Peyer's patch (tissue), 4 donors: ENCODE results near the gene IL4I1. TPM values are rescaled to one million over a fixed set of nuclear protein-coding genes. Genes with fewer than 3 reads are reported as not detected.
A peak's percentile ranks its signal among the peaks of the same experiment; 100 is the strongest.

Source experiments
- DNase-seq, 3 donors: peaks; one replicate each; pipeline ENCODE4 v3.0.0-alpha.2; 2017 to 2019
- H3K27ac ChIP-seq, 4 donors: fragments of 200-600 bp; sonication (generic); one replicate each; pipeline ENCODE4 v1.5.1; 2016 to 2019
- H3K27me3 ChIP-seq, 2 donors: fragments of 200-600 bp; sonication (generic); one replicate each; pipeline ENCODE4 v1.5.1; 2019
- H3K36me3 ChIP-seq, 3 donors: fragments of 200-600 bp; sonication (generic); one replicate each; pipeline ENCODE4 v1.5.1; 2016 to 2019
- H3K4me1 ChIP-seq, 4 donors: fragments of 200-600 bp; sonication (generic); one replicate each; pipeline ENCODE4 v1.5.1; 2016 to 2019
- H3K4me3 ChIP-seq, 4 donors: fragments of 200-600 bp; sonication (generic); 1 replicate in 3 of 4; 2 replicates in 1 of 4; pipeline ENCODE4 v1.5.1; 2016 to 2019; ENCODE audit warnings: mild to moderate bottlenecking in 1 of 4
- H3K9me3 ChIP-seq, 4 donors: fragments of 200-600 bp; sonication (generic); one replicate each; pipeline ENCODE4 v1.5.1; 2016 to 2019; ENCODE audit warnings: mild to moderate bottlenecking in 1 of 4
- POLR2A ChIP-seq, 2 donors: fragments of 450-650 bp; IDR thresholded peaks; one replicate each; pipeline ENCODE4 v1.5.1; 2017; ENCODE audit warnings: antibody characterized with exemption in 2 of 2, mild to moderate bottlenecking in 2 of 2, moderate library complexity in 2 of 2
- total RNA-seq, 4 donors: library from RNA; depleted of rRNA; stranded (reverse); fragments of >200 nt; gene quantifications; one replicate each; pipeline ENCODE4 v1.1.0, GENCODE V29; 2016
- TF ChIP-seq, protein P1 (sequence below), 6 experiments: fragments of 450-650 bp in 4 of 6; fragments of 200-600 bp in 2 of 6; sonication (generic) in 1 of 6; IDR thresholded peaks; one replicate each; pipeline ENCODE4 v1.5.1; 2017 to 2019; ENCODE audit warnings: antibody characterized with exemption in 6 of 6, mild to moderate bottlenecking in 3 of 6, moderate library complexity in 1 of 6

Gene IL4I1
- total RNA-seq, 4 donors from 2014 or later, result not detected

DNA sequence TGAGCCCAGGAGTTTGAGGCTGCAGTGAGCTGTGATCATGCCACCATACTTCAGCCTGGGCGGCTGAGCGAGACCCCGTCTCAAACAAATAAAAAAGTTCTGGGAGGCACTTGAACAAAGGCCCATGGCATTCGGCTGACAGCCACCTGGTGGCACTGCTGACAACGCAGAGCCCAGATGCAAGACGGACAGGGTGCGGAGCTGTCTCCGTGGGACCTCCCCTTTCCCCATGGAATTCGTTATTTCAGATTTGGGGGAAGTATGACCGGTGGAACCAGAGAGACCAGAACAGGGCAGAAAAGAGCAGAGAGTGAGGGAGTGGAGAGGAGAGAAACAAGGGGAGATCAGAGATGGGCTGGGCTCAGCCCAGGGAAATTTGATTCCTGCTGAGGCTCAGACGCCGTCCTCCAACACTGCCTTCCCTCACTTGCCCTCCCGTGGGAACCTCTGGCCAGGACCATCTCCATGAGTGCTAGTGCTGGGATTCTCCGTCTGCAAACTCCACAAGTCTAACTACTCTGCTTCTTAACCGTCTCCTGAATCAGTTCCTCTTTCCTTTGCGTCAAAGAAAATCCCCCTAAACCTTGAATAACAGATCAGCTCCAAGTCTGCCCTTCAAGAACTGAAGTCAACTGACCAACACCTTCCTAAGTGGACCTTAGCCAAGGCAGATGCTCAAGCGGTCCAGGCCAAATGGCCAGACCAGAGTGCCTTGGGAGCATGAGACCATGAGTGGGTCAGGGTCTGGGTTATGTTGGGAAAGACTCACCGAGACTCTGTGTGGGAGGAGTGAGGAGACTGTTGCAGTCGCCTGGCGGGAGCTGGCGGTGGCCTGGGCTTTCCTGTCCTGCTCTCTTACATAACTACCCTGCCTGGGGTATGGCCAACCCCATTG is 20.4 kb upstream of the IL4I1 start:
- Histone ChIP-seq H3K27me3 (no peaks in the 10 kb centered on the region), H3K27ac (peak overlapping the region in 1 of 4 donors; percentile 25), H3K4me3 (no peak overlapping the region), H3K36me3 (peaks cover 0 to 56% (median 0%) of the 10 kb centered on the region in 3 donors), H3K9me3 (no peaks in the 10 kb centered on the region), H3K4me1 (peaks cover 0 to 3% (median 0%) of the 10 kb centered on the region in 4 donors)
- DNase-seq, result no peak
- TF ChIP-seq, protein P1, sequence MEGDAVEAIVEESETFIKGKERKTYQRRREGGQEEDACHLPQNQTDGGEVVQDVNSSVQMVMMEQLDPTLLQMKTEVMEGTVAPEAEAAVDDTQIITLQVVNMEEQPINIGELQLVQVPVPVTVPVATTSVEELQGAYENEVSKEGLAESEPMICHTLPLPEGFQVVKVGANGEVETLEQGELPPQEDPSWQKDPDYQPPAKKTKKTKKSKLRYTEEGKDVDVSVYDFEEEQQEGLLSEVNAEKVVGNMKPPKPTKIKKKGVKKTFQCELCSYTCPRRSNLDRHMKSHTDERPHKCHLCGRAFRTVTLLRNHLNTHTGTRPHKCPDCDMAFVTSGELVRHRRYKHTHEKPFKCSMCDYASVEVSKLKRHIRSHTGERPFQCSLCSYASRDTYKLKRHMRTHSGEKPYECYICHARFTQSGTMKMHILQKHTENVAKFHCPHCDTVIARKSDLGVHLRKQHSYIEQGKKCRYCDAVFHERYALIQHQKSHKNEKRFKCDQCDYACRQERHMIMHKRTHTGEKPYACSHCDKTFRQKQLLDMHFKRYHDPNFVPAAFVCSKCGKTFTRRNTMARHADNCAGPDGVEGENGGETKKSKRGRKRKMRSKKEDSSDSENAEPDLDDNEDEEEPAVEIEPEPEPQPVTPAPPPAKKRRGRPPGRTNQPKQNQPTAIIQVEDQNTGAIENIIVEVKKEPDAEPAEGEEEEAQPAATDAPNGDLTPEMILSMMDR (IDR thresholded peaks at IDR 0.05), result peak in 1 of 6 experiments; percentile 7
- no peak for TF ChIP-seq POLR2A (IDR thresholded peaks at IDR 0.05)

DNA sequence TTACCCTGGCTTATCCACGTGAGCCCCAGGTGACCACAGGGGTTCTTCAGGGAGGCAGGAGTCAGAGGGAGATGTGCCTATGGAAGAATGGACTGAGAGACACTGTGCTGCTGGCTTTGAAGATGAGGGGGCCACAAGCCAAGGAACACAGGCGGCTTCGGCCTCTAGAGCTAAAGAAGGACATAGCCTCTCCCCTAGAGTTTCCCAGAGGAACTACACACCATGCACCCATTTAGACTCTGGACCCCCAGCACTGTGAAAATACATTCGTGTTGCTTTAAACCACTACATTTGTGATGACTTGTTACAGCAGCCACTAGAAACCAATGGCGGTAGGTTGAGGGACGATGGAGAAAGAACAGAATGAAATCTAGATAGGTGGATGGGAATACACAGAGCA is 18.6 kb upstream of the IL4I1 start:
- Histone ChIP-seq H3K27me3 (no peaks in the 10 kb centered on the region), H3K4me3 (no peak overlapping the region), H3K4me1 (peaks cover 0 to 5% (median 4%) of the 10 kb centered on the region in 4 donors), H3K9me3 (no peaks in the 10 kb centered on the region), H3K36me3 (peaks cover 0 to 44% (median 0%) of the 10 kb centered on the region in 3 donors), H3K27ac (no peak overlapping the region)
- DNase-seq, result no peak
- TF ChIP-seq, protein P1 (IDR thresholded peaks at IDR 0.05), result no peak
- no peak for TF ChIP-seq POLR2A (IDR thresholded peaks at IDR 0.05)

DNA sequence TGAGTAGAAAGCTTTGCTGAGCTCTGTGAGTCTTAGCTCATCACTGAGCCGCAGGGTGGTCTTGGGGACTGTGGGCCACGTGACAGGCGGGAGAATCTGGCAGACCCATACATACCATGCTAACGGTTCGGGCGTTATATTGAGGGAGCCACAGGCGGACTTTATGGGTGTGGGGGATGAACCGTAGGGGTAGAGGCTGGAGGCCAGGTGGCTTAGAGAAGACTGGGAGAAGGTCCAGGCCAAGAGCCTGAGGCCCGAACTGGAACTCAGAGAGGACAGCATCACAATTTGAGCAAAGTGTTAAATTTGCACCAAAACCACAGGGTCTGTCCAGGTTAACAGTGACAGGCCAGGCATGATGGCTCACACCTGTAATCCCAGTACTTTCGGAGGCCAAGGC is 17.0 kb upstream of the IL4I1 start:
- TF ChIP-seq, protein P1 (IDR thresholded peaks at IDR 0.05), result no peak
- no peak for TF ChIP-seq POLR2A (IDR thresholded peaks at IDR 0.05)
- H3K36me3 ChIP-seq, result peaks cover 0 to 52% (median 0%) of the 10 kb centered on the region in 3 donors
- no peaks in the 10 kb centered on the region for H3K9me3 ChIP-seq
- H3K4me1 ChIP-seq, result peaks cover 0 to 5% (median 4%) of the 10 kb centered on the region in 4 donors
- H3K4me3 ChIP-seq, result no peak overlapping the region
- DNase-seq, result no peak
- no peak overlapping the region for H3K27ac ChIP-seq
- no peaks in the 10 kb centered on the region for H3K27me3 ChIP-seq

DNA sequence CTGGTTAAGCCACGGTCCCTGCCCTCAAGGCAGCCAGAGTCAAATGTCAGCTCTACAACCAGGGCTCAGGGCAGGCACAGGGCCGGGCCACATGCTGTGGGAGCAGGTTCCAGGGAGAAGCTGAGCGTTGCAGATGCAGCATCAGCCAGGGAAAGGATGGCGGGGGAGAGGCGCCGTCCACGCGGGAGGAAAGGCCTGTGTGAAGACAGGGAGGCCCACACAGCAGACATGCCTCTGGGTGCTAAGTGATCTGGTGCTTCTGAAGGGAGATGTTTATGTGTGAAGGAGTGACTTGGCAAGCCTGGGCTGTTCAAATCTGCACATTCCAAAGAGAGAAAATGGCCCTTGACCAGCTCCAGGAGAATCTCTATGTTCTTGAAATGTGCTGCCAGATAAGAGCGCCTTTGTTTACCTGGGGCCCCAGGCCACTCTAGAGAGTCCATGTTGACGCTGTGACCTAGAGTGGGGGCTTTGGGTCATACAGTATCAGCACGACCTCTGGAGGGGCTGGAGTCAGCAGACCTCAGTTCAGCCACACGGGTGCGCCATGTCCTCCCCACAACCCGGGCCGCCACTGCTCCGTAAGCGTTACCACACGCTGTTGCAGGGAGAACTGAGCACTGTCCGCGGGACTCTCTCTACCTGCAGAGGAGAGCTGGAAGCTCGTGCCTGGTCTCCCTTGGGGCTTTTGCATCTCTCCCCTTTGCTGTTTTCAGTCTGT is 16.4 kb upstream of the IL4I1 start:
- no peak for DNase-seq
- Histone ChIP-seq H3K27me3 (no peaks in the 10 kb centered on the region), H3K4me1 (peaks cover 0 to 5% (median 4%) of the 10 kb centered on the region in 4 donors), H3K27ac (no peak overlapping the region), H3K36me3 (peaks cover 0 to 53% (median 0%) of the 10 kb centered on the region in 3 donors), H3K9me3 (no peaks in the 10 kb centered on the region), H3K4me3 (no peak overlapping the region)
- no peak for TF ChIP-seq POLR2A (IDR thresholded peaks at IDR 0.05)
- TF ChIP-seq, protein P1 (IDR thresholded peaks at IDR 0.05), result no peak

DNA sequence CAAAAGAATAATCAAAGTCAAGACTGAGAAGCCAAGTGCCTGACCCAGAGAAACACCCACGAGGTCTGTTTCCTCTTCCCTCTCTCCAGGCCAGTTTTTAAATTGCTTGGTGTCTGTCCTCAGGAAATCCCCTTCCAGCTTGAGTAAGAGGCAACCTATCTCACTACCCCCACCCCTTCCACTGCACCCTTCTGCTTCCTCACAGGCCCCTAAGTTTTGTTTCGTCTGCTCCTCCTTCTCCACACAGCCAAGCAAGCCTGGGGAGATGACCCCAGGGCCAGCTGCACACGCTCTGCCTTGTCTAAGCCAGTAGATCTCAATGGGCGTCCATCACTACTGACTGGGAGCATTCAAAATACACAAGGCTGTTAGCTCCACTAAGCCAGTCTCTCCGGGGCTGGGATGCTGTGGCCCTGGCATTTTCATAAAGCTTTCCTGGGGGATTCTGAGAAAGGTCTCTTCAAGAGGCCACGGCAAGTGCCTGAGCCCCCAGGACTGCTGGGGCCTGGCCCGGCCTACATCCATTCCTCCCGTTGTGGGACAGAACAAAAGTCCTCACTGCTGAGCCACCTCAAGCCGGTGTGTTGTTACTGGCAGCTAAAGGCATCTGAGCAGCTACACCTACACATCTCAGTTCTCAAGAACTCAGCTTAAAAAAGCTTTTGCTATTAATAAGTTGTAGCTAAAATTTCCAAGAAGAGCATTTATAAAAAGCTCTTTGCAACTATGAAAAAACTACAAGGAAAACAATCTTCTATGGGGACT is 14.9 kb upstream of the IL4I1 start:
- peaks cover 0 to 15% (median 5%) of the 10 kb centered on the region in 4 donors for H3K4me1 ChIP-seq
- H3K36me3 ChIP-seq, result peaks cover 0 to 55% (median 0%) of the 10 kb centered on the region in 3 donors
- DNase-seq, result no peak

More for the DNA sequence above, 14.9 kb upstream of the IL4I1 start:
- Histone ChIP-seq H3K27ac (peak overlapping the region in 1 of 4 donors; percentile 53), H3K4me3 (no peak overlapping the region), H3K9me3 (no peaks in the 10 kb centered on the region), H3K27me3 (no peaks in the 10 kb centered on the region)
- TF ChIP-seq, protein P1 (IDR thresholded peaks at IDR 0.05), result no peak
- no peak for TF ChIP-seq POLR2A (IDR thresholded peaks at IDR 0.05)
